MCF 10A (cell line): ENCODE results near the gene NCAM1. TPM values are rescaled to one million over a fixed set of nuclear protein-coding genes. Genes with fewer than 3 reads are reported as not detected.
A peak's percentile ranks its signal among the peaks of the same experiment; 100 is the strongest.

Experiments
- BruUV-seq: library from RNA; stranded (reverse); fragments of 400-500 nt; replicated peaks from 2 replicates; lab custom pipeline; 2021; lab: Mats Ljungman, UMichigan
- CTCF ChIA-PET: fragments of 300-600 bp; sonication (Branson Sonifier 250); formaldehyde crosslinking; extraction: SDS; loops from one replicate; lab custom pipeline; 2021; ENCODE audit warnings: antibody characterized with exemption, inconsistent platforms; lab: Yijun Ruan, JAX
- POLR2A ChIA-PET: fragments of 300-600, 350-650 bp; sonication (Branson Sonifier 250); formaldehyde crosslinking; extraction: SDS; loops from one replicate; lab custom pipeline; 2020; ENCODE audit warnings: antibody characterized with exemption, inconsistent platforms; lab: Yijun Ruan, JAX
- DNase-seq: peaks from one replicate; pipeline ENCODE4 v3.0.0-alpha.2; 2018; ENCODE audit not compliant: unreplicated experiment
- H3K27ac Mint-ChIP-seq: one replicate; pipeline ENCODE4 v1.8.0; 2022; ENCODE audit warnings: mild to moderate bottlenecking, low read depth, mixed read lengths; ENCODE audit not compliant: unreplicated experiment
- H3K27me3 Mint-ChIP-seq: one replicate; pipeline ENCODE4 v1.8.0; 2022; ENCODE audit warnings: mixed read lengths; ENCODE audit not compliant: insufficient read depth, unreplicated experiment
- H3K36me3 Mint-ChIP-seq: one replicate; pipeline ENCODE4 v1.8.0; 2022; ENCODE audit warnings: mild to moderate bottlenecking, moderate library complexity, mixed read lengths; ENCODE audit not compliant: insufficient read depth, unreplicated experiment
- H3K4me1 Mint-ChIP-seq: one replicate; pipeline ENCODE4 v1.8.0; 2022; ENCODE audit warnings: mixed read lengths; ENCODE audit not compliant: insufficient read depth, unreplicated experiment
- H3K4me3 Mint-ChIP-seq: one replicate; pipeline ENCODE4 v1.8.0; 2022; ENCODE audit warnings: mild to moderate bottlenecking, moderate library complexity, mixed read lengths; ENCODE audit not compliant: unreplicated experiment
- H3K9me3 Mint-ChIP-seq: one replicate; pipeline ENCODE4 v1.8.0; 2022; ENCODE audit warnings: mixed read lengths; ENCODE audit not compliant: unreplicated experiment
- intact Hi-C: fragments of 100-400 bp; cut with micrococcal nuclease; formaldehyde crosslinking; loops from 2 replicates; pipeline ENCODE4 v1.14.1; 2022
- total RNA-seq: library from RNA; stranded (reverse); gene quantifications from 2 replicates; pipeline ENCODE4 v1.2.3, GENCODE V29; 2022
- TF ChIP-seq, protein P1 (sequence below): fragments of 200-600 bp; IDR thresholded peaks from one replicate; pipeline ENCODE4 v1.8.0; 2022; ENCODE audit warnings: antibody characterized with exemption, mild to moderate bottlenecking; ENCODE audit not compliant: unreplicated experiment

Gene NCAM1
- total RNA-seq, 1 experiment from 2014 or later = 0.19 TPM

DNA sequence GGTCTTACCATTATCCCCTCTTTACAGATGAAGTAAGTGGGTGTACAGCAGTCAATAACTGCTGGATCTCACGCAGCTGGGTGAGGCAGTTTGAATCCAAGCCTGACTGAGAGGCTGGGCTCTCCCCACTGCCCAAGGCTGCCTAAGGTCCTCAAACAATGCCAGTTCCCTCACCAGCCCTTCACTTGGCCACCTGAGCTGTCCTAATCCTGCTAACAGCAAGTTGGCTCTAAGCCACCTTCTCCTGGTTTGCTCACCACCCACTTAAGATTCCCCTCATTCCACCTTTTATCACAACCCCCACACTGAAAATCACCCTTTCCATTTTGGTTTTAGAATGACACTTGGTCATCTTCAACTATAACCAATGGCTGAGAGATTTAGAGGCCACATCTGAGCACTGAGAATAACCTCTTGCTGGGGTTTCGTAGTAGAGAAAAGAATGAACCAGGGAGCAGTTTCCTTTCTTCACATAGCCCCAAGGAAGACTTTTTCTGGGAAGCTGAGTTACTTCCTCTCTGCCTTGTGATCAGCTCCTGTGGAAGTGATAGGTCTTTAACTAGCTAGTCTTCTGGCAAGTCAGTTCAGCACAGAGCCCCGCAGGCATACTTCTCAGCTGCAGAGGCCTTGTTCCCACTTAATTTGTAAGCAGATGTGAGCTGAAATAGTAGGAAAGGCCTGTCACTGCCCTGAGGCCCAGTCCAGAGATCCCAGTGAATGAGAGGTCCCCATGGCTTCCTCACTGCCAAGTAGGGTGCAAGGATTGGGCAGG is 295.4 kb downstream of the NCAM1 start:
- ChIA-PET CTCF (interaction anchor here (0.6 kb wide), 1 partner anchor 955 kb away, joined by 3 read pairs; no protein-coding TSS in a partner anchor), POLR2A (no interaction called here)
- H3K9me3 Mint-ChIP-seq = no peaks in the 10 kb centered on the region
- H3K4me1 Mint-ChIP-seq = peaks cover 14% of the 10 kb centered on the region
- no peak overlapping the region for H3K27ac Mint-ChIP-seq
- H3K4me3 Mint-ChIP-seq = no peak overlapping the region
- no TSS peak for BruUV-seq
- DNase-seq = no peak
- H3K27me3 Mint-ChIP-seq = no peaks in the 10 kb centered on the region
- no peaks in the 10 kb centered on the region for H3K36me3 Mint-ChIP-seq
- TF ChIP-seq, protein P1, sequence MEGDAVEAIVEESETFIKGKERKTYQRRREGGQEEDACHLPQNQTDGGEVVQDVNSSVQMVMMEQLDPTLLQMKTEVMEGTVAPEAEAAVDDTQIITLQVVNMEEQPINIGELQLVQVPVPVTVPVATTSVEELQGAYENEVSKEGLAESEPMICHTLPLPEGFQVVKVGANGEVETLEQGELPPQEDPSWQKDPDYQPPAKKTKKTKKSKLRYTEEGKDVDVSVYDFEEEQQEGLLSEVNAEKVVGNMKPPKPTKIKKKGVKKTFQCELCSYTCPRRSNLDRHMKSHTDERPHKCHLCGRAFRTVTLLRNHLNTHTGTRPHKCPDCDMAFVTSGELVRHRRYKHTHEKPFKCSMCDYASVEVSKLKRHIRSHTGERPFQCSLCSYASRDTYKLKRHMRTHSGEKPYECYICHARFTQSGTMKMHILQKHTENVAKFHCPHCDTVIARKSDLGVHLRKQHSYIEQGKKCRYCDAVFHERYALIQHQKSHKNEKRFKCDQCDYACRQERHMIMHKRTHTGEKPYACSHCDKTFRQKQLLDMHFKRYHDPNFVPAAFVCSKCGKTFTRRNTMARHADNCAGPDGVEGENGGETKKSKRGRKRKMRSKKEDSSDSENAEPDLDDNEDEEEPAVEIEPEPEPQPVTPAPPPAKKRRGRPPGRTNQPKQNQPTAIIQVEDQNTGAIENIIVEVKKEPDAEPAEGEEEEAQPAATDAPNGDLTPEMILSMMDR = no peak
- intact Hi-C loops = no loop called here

DNA sequence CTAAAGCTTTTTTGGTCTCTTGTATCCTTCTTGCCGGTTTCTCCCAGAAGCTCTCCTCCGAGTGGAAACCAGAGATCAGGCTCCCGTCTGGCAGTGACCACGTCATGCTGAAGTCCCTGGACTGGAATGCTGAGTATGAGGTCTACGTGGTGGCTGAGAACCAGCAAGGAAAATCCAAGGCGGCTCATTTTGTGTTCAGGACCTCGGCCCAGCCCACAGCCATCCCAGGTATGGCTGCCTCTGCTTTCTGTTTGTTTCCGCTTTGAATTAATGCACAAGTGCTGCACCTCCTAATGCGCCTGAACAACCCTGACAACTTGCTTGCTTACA is 298.8 kb downstream of the NCAM1 start:
- Mint-ChIP-seq H3K27me3 (no peaks in the 10 kb centered on the region), H3K4me1 (peaks cover 7% of the 10 kb centered on the region), H3K4me3 (no peak overlapping the region), H3K27ac (no peak overlapping the region), H3K9me3 (no peaks in the 10 kb centered on the region), H3K36me3 (no peaks in the 10 kb centered on the region)
- BruUV-seq = no TSS peak
- no peak for DNase-seq
- TF ChIP-seq, protein P1 = no peak
- intact Hi-C loops = no loop called here
- CTCF ChIA-PET = interaction anchor here (0.6 to 0.7 kb wide), 3 partner anchors 17 to 851 kb away, joined by 3 read pairs; no protein-coding TSS in a partner anchor
- POLR2A ChIA-PET = no interaction called here

DNA sequence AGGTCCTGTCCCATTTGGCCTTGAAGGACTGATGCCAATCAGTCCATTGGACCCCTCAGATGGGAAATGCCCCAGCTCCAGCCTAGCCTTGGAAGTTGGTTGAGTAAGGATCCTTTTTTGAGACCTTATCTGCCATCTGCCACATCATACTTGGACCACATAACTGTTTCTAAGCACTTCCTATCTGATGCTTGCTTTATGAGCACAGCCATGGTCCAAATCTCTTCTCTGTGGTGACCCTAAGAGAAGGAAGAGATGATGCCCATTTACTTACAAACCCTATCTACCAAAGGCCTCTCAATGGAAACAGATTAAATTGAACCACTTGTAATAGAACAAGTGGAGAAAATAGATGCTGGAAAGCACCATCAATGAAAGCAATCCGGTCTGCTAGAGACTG is 299.3 kb downstream of the NCAM1 start:
- no peak overlapping the region for H3K27ac Mint-ChIP-seq
- H3K4me3 Mint-ChIP-seq = no peak overlapping the region
- TF ChIP-seq, protein P1 = no peak
- BruUV-seq = no TSS peak
- H3K4me1 Mint-ChIP-seq = peaks cover 6% of the 10 kb centered on the region
- intact Hi-C loops = no loop called here
- H3K36me3 Mint-ChIP-seq = no peaks in the 10 kb centered on the region
- CTCF ChIA-PET = interaction anchor here (0.6 kb wide), 1 partner anchor 46 kb away, joined by 3 read pairs; no protein-coding TSS in a partner anchor
- DNase-seq = no peak
- POLR2A ChIA-PET = no interaction called here
- no peaks in the 10 kb centered on the region for H3K27me3 Mint-ChIP-seq
- no peaks in the 10 kb centered on the region for H3K9me3 Mint-ChIP-seq

DNA sequence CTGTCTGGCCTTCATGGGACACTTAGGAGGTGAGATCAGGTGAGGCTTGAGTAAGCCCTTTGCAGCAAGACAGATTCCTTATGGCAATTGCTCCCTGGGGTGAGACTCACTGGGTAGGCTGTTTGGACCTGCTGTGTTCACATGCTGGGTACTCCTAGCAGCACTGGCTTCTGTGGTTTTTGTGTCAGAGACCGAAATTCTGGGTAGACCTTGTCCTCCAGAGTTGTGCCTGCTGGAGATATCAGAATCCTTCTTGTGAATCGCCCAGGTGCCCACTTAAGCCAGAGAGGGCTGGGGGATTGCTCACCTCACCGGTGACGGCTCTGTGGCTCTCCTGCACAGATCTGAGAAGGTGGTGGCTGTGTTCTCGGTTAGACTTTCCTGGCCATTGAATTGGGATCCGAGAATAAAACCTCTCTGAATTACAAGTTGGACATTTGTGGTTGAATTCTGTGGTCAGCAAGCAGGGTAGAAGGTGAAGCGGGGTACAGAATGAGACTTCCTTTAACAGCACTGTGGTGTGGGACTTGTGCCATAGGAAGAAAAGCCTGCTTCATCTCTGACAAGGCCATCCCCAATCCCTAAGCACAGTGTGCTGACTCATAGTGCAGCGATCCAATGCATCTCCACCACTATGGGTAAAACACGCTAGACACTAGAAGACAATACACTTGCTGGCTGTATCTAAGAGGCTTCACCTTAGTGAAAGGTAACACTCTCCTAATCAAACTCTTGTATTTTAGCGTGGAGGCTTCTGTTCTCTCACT is 300.7 kb downstream of the NCAM1 start:
- intact Hi-C loops = no loop called here
- no peak overlapping the region for H3K4me3 Mint-ChIP-seq
- ChIA-PET CTCF (interaction anchor here (0.6 kb wide), 1 partner anchor 247 kb away, joined by 4 read pairs; no protein-coding TSS in a partner anchor), POLR2A (interaction anchor here (0.7 kb wide), 1 partner anchor 58 kb away, joined by 4 read pairs; no protein-coding TSS in a partner anchor)
- BruUV-seq = no TSS peak
- DNase-seq = peak; percentile 21
- TF ChIP-seq, protein P1 = no peak
- no peaks in the 10 kb centered on the region for H3K9me3 Mint-ChIP-seq
- no peaks in the 10 kb centered on the region for H3K27me3 Mint-ChIP-seq
- no peaks in the 10 kb centered on the region for H3K36me3 Mint-ChIP-seq
- no peaks in the 10 kb centered on the region for H3K4me1 Mint-ChIP-seq
- no peak overlapping the region for H3K27ac Mint-ChIP-seq
